NCI-H526 treated with DMSO at 0.1 percent for 48 hours (cell line): ENCODE results near the gene FBXL16.

Experiments used
- DNase-seq: peaks from one replicate; lab custom pipeline; 2025; lab: John Stamatoyannopoulos, UW

FBXL16 gene

DNA sequence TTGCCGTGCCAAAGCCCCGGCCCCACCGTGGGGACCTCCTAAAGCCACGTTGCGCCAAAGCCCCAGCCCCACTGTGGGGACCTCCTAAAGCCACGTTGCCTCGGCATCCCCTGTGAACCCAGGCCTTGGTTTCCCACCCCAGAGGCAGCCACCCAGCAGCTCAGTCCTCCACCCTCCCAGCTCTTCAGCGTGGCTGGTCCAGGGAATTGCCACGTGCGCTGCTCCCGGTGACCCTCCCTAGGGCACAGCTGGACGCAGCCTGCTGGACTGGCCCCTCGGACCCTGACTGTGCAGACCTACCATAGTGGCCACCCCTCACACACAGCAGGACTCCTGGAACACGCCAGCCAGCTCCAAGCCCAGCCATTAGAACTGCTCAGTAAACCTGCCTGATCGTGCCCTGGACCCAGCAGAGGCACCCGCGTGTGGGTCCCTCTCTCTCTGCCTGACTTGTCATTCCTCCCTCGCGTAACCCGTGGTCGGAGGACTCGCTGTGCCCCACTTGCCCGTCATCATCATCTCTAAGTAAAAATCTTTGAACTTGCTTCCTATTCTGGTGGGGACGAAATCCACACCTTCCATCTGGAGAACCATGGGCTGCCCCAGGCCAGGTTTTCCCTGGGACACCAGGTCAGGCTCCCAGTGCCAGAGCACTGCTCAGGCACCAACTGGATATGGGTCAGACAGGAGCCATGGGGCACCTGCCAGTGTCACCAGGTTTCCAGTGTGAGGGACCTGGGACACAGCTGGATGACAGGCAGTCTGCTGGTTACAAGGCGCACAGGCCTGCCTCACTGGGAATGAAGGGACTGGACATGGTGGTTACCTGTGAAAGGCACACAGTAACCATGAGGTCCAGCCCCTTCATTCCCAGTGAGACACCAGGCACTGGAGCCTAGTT is 29.6 kb upstream of the FBXL16 start:
- no peak for DNase-seq

DNA sequence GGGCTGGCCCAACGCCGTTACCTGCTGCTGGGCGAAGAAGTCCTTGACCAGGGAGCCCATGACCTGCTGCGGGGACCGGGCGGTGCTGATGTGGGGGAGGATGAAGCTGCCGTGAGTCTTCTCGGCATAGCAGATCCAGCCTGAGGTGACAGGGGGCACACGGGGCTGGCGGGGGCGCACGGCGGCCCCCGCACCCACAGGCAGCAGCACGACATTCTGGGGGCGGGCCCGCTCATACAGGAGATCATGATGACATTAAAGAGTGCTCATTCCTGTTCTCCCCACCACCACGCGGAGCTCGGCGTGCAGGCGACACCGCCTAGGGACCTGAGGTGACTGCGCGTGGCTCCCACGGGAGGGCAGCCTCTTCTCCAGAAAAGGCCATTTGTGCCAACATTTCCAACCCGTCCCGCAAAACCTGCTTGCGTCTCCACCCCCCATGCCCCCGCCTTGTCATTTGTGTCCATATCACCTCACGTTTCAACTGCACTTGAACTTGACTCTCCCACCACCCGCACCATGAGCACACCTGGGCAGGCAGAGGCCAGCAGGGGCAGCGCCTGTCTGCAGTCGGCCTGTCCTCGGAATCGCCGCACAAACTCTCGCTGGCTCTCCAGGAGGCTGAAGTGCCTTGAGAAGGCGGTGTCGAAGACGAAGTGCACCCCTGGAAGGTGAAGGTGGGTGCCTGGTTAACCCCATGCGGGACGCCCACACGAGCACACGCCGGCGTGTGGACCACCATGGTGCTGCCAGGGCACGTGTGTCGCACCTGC is 28.8 kb upstream of the FBXL16 start:
- no peak for DNase-seq

DNA sequence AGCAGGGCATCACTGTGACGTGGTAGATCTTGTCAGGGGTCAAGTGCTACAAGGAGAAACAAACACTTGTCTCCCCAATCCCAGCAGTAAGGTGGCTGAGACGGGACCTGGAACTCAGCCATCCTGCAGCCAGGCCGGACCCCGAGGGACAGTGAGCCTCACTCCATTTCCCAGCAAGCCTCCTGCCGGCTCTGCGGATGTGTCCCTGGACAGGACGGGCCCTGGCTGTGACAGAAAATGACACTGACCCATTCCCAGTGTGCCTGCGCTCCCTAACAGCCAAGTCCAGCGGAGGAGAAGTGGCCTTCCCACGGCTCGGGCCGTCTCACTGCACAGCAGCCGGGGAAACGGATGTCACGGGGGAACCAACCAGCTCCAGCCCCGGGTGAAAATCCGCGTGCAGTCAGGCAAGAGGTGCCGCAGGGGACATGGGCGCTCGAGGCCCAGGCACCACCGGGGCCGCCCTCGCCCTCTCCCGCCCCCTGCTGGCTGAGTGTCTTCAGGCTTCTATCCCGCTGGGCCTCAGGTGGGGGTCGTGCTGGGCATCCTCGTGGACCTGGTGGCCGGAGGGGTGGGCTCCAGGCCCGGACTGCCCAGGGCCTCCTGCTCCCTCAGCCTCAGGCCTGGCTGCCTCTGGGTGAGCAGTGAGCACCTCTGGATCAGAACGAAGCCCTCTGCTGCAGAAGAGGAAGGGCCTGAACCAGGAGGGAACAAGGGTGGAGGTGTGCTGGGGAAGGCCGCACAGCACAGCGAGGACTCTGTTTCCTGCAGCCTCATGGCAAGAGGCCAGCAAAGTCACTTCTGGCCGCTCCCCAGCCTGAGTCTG is 28.0 kb upstream of the FBXL16 start:
- no peak for DNase-seq

DNA sequence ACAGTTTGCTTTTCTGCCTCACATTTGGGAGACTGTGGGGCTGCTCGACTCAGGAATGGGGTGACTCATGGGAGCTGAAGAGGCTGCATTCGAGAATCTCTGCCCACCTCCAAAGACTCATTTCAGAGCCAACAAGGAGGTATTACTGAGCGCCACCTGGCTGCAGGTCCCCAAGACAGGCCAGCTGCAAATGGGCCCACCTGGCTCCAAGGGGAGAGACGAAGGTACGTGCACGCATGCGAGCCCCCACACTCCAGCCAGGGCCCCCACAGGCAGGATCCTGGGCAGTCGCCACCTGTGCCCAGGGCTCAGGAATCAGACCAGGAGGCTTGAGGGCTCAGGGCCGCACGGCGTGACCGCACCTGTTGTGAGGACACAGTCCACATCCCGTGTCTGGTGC is 27.3 kb upstream of the FBXL16 start:
- DNase-seq: no peak

DNA sequence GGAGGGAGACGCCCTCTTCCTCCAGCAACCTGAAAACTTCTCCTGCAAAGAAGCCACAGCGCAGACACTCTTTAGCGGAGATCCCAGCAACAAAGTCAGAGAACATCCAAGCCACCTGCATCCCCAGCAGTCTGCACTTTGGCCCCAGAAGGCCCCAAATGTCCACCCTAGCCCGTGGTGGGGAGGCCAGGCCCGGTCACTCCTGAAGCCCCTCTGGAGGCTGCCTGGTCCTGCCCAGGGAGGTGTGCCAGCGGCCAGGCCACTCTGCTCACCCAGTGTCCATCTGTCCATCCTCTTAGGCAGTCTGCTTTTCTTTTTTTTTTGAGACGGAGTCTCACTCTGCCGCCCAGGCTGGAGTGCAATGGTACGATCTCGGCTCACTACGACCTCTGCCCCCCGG is 26.7 kb upstream of the FBXL16 start:
- no peak for DNase-seq

DNA sequence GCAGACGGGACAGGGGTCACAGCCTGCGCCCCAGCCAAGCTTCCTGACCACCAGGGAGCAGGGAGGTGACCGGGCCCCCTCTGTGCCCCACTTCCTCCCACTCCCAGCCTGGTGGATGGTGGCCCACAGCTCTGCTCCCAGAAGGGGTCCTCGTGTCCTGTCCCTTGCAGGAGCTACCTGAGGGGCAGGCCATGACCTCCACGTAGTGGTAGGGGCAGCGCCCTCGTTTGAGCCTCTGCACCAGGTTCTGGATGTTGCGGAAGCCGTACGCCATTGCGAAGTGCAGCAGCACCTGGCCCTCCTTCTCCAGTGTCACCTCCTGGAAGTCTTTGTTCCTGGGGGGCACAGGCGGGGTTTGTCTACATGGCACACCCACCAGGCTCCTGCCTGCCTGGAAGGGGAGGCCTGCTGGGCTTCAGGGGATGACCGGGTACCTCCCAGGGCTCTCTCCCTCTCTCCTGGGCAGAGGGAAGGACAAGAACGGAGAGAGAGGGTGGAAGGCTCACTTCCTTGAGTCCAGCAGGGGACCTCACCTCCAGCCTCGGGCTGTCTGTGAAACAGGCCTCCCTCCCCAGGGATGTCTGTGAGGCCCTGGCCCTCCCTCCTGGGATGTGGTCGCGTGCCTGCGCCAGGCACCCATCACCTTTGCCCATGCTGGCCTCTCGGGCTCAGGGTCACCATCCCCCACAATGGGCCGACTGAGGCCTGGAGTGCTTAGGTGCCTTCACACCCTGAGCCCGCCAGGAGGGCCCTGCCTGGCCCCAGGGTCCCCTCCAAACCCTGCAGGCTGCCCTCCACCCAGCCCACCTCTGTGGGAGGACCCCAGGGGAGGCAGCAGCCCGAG is 25.3 kb upstream of the FBXL16 start:
- no peak for DNase-seq

DNA sequence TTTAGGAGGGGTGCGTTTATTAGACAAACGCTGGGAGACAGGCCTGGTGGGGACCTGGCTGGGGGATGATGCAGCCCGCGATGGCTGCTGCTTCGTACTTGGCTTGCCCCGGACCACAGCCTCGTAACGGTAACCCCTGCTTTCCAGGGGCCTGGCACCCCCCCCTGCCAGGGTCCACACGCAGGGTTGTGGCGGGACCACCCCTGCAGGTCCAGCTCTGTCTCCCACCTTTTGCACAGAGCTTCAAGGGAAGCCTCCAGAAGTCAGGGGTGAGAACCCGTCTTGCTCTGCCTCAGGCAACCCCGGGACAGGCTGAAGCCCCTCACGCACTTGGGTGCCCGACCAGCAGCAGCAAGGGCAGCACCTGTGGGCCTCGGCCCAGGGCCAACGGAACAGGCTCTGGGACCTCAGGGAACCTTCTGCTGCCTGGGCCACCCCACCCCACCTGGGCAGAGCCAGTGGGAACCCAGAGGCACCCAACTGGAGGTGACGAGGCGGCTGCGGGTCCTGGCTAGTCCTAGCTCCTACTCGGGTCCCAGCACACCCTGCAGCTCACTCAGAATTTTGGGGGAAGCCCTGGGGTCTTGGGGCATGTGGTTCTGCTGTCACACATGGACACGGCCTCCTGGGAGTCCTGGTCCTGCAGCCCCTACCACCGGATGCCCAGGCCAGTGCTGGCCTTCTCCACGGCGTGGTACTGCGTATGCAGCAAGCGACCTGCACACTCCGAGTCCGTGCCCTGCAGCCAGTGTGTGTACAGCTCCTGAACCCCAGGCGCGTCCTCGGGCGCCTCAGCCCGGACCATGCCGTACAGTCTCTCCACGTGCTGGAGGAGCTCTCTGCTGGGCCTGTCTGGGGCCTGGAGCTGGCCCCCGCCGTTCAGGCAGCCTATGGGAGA is 24.4 kb upstream of the FBXL16 start:
- DNase-seq: no peak

DNA sequence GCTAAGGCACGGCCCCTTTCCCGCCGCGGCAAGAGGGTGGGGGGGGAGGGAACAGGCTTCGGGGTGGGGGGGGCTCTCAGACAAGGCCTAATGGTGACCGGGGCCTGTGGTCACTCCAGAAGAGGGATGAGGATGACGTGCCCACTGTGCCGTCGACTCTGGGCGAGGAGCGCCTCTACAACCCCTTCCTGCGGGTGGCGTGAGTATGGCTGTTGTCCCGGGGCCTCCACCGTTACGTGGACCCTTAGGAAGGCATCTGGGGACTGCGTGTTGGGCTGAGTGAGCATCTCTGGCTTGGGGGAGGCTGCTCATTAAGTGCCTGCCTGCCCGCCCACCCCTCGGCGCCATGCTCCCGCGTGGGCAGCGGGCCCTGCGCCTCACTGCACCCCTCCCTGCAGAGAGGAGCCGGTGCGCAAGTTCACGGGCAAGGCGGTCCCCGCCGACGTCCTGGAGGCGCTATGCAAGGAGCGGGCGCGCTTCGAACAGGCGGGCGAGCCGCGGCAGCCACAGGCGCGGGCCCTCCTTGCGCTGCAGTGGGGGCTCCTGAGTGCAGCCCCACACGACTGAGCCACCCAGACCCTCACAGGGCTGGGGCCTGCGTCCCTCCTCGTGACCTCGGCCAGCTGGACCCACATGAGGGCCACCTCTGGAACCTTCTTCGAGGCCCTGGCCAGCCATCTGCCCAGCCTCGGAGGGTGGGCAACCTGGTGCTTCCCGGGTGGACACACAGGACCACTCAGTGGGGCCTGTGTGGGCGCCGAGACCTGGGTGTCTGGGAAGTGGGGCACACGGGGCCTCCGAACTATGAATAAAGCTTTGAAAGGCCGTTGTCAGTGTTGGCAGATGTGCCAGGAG is 23.5 kb upstream of the FBXL16 start:
- DNase-seq: no peak

DNA sequence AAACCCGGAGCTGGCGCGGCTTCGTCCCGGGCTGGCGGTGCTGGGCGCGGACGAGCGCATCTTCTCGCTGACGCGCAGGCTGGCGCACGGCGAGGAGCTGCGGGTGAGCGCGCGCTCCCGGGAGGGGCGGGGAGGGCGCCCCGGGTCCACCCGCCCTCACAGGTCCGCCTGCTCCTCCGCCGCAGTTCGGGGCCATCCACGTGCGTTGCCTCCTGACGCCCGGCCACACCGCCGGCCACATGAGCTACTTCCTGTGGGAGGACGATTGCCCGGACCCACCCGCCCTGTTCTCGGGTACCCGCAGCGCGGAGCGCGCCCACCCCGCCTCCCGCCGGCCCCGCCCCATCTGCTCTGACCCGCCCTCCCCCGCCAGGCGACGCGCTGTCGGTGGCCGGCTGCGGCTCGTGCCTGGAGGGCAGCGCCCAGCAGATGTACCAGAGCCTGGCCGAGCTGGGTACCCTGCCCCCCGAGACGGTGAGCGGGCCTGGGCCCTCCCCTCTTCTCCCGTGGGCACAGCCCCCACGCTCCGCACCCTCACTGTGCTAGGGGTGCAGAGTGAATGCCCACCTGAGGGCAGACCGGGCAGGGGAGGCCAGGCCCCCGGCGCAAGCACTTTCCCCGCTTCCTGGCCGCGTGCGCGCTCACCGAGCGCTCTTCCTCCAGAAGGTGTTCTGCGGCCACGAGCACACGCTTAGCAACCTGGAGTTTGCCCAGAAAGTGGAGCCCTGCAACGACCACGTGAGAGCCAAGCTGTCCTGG is 22.7 kb upstream of the FBXL16 start:
- DNase-seq: no peak

DNA sequence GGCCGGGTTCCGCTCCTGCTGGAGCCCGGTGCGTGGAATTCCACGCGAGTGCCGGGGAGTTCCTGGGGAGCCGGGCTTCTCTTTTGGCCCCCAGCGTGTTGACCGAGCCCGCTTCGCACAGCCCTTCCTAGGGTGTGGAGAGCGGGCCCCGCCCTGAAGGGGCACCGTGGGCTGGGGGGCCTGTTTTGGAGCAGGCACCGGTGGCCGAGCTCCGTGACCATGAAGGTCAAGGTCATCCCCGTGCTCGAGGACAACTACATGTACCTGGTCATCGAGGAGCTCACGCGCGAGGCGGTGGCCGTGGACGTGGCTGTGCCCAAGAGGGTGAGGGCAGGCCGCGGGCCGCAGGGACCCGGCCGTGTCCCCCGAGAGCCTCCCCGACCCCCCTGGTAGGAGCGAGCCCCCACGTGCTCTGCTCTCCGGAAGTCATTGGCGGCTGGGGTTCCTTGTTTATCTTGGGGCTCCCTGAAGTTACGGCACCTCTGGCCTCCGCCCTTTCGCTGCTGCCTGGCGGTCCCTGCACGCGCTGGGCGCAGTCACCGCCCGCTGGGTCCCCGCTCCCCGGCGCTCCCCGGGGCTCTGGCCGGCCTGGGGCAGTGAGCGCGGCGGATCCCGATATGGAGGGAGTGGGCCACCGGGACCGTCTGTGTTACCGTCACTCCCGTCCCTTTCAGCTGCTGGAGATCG is 21.8 kb upstream of the FBXL16 start:
- no peak for DNase-seq

DNA sequence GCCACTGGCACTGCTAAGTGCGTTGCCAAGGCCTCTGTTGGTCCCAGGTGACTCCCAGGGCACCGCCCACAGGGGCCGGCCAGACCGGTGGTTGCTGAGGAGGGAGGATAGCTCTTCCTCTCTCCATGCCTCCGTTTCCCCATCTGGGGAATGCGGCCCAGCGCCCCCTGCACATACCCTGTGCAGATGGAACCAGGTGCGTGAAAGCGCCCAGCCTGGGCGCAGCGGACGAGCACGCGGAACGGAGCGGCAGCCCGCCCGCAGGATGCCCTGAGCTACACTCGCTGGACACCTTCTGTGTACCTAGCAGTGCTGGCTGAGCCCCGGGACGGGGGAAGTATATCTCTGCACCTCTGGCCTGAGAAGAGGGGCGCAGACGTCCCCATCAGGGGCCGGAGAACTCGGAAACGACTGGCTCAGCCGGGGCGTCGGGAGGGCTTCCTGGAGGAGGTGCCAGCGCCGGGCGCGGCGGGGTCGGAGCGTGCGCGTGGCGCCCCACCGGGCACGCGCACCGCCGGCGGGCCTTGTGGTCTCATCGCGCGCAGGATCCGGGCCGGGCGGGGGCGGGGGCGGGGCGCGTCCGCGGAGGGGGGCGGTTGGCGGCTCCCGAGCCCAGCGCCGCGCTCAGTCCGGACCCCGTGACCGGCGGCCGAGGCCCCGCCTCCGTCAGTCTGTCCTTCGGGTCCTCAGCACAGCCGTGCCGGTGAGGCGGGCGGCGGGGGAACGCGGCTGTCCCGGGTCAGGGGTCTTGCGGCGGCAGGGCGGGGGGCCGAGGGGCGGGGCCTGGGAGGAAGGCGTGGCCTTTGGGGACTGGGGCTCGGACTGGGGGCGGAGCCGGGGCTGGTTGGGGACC is 21.1 kb upstream of the FBXL16 start, which contains the start of the genes CCDC78 and HAGHL:
Gene CCDC78 (minus strand): TSS at position 6 of the 853 bp plus-strand sequence. CDS start 76 bp downstream, outside the sequence.
Gene HAGHL (plus strand): TSS at position 669 of the 853 bp plus-strand sequence. CDS start 404 bp downstream, outside the sequence.
- DNase-seq: peak; percentile 43

DNA sequence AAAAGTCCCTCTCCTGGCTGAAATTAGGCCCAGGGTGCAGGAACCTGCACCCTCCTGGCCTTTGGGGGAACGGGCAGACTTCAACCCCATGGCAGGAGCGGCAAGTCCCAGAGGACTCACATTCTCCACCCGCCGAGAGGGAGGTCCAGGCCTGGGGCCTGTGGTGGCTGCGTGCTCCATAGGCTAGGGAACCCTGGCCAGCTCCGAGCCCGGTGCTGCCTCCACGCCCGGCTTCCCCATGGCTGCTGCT is 20.5 kb upstream of the FBXL16 start:
- no peak for DNase-seq

DNA sequence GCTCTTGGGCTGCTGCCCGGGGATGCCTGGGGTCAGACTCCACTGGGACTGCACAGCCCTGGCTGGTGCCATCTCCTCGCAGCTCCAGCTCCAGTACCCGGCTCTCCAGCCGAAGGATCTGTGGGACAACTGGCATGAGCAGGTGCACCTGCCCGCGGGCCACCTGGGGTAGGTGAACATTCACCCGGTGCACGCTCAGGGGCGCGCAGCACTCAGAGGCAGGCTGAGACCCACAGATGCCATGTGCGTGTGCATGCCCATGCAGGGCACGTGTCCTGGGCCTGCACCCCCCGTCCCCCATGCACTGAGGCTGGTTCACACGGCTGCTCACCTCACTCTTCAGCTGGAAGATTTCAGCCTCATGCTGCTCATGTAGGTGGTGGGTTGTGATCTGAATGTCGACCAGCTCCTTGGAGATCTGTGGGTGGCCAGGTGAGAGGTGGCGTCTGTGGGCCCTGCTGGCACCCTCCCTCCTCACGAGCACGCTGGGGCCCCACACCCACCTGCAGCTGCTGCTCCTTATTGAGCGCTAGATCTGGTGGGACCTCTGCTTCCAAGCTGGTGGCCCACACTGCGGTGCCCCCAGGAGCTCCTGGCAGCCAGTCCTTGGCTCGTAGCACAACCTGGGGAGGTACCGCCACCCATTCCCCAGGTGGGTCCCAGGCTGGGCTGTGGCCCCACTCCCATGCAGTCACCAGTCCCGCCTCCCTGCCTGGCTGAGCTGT is 20.0 kb upstream of the FBXL16 start:
- DNase-seq: no peak

DNA sequence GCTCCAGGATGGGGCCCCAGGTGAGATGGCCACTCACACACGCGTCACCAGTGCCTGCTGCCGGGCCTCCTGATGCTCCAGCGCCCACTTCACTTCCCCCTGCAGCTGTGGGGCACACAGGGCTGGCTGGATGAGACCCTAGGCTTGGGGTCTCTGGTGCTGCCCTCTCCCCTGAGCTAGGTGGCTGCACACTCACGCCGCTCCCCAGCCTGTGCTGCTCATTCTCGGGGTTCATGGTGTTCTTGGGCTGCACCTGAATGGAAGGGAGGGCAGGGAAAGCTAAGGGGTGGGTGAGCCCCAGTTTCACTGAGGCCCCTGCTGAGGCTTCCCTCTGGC is 19.4 kb upstream of the FBXL16 start:
- no peak for DNase-seq

DNA sequence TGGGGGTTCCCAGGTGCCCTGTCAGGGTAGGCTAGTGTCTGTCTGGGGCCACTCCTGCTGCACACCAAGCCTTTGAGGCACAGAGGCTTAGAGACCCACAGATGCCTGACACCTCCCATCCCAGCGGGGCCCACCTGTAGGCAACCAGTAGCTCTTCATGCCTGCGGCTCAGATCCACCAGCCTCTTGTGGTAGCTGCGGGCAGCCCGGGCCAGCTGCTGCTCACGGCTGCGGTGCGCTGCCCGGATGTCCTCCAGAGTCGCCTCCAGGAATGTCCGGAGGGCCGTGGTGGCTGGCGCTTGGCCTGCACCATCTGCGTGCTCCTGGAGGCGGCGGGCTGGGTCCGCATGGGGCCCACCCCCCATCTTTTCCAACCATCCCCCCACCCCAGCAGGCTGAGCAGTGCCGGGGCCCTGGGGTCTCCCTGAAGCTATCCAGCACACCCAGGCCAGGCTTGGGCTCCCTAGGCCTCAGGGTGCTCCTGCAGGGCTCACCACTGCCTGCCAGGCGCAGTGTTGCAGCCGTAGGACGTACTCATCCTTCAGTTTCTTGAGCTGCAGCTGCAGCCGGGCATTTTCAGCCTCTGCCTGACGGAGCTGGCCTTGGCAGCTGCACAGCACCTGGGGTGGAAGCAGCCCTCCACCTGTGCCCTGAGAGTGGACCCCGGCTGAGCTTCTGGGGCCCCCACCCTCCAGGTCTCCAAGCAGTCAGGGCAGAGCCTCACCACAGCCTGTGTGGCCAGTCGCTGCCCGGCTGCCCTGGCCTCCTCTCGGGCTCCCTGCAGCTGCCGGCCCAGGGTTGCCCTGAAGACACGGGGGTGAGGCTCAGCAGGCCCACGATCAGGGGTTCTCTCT is 18.8 kb upstream of the FBXL16 start:
- DNase-seq: no peak

DNA sequence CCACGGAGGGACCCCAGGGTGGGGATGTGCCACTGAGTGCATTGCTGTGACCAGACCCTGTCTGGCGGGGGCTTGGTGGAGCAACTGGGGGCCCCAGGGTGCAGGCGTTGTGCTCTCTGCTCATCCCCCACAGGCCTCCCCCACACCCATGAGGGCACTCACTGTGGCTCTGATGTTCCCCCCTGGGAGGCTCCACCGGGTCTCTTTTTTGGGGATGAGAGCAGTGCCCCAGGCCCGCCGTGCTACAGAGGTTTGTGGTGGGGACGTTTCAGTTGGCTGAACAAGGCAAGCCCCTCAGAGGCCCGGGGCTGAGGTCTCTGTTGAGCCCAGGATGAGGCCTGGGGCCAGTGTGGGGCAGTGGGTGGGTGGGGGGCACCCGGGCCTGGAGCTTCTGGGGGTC is 18.1 kb upstream of the FBXL16 start:
- no peak for DNase-seq
